A673 (cell line): ENCODE results near the gene ANK2.

ENCODE experiments used
- EZH2 ChIP-seq: fragments of 200-600 bp; sonication (generic); IDR thresholded peaks from 2 replicates; pipeline ENCODE4 v1.6.1; 2017; ENCODE audit warnings: borderline replicate concordance, low read depth, mild to moderate bottlenecking, mixed read lengths, antibody characterized with exemption, low read length; ENCODE audit not compliant: poor library complexity, severe bottlenecking
- TF ChIP-seq, protein P1 (sequence below): fragments of 300-800, 200-600 bp; sonication (generic); conservative IDR thresholded peaks from 2 replicates; pipeline ENCODE4 v1.5.1; 2017; ENCODE audit warnings: low read depth, mild to moderate bottlenecking, antibody characterized with exemption, low read length, moderate library complexity, mixed read lengths

DNA sequence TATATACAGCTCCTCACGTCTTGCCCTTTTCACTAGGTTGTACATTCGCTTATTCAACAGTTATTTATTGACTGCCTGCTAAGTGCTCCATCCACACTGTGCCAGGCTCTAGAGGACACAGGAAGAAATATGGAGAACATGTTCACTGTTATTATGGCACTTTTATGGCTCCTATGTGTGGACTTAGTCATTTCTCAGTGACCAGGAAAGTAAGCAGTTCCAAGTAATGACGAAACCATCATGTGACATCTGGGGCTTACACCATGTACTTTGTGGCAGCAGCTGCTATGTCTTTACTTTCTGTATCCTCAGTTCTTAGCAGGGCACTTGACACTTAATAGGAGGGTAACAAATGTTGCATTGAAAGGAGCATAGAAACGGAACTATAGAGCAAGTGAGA, 278.0 kb downstream of the ANK2 start:
- TF ChIP-seq, protein P1, sequence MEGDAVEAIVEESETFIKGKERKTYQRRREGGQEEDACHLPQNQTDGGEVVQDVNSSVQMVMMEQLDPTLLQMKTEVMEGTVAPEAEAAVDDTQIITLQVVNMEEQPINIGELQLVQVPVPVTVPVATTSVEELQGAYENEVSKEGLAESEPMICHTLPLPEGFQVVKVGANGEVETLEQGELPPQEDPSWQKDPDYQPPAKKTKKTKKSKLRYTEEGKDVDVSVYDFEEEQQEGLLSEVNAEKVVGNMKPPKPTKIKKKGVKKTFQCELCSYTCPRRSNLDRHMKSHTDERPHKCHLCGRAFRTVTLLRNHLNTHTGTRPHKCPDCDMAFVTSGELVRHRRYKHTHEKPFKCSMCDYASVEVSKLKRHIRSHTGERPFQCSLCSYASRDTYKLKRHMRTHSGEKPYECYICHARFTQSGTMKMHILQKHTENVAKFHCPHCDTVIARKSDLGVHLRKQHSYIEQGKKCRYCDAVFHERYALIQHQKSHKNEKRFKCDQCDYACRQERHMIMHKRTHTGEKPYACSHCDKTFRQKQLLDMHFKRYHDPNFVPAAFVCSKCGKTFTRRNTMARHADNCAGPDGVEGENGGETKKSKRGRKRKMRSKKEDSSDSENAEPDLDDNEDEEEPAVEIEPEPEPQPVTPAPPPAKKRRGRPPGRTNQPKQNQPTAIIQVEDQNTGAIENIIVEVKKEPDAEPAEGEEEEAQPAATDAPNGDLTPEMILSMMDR = no peak
- TF ChIP-seq EZH2 = no peak
